ENCODE results near the gene KCNG1. TPM values are rescaled to one million over a fixed set of nuclear protein-coding genes. Genes with fewer than 3 reads are reported as not detected.

The KCNG1 gene
- total and polyA plus RNA-seq, 2 of the 8 experiments (the other 6 are each of a cell fraction or from before 2014, with no cell fraction given) = 16.0 to 18.0 TPM

DNA sequence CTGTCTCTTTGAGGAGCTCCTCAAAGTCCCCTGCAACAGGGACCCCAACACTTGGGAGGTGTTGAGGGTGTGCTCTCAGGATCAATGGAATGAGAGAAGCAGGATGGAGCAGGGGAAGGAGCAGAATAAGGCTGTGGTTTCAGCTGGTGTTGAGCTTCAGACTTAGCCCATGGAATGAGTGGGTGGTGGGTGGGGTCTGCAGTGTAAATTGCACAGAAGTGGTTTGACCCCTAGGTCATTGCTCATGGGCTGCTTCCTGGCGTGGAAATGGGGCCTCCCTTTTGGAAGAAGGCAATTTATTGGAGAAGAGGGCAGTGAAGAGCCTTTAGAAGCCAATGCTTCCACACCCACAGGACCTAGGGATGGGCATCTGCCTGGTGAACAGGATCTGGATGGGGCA is 37.0 kb upstream of the KCNG1 start:
- ChIA-PET POLR2A (ENCODE audit: partially characterized antibody) (no interaction called here), CTCF (ENCODE audit: partially characterized antibody) (interaction anchor here (1.0 to 1.2 kb wide), 3 partner anchors 10 to 36 kb away, joined by 3 to 5 read pairs (median 3); no protein-coding TSS in a partner anchor)
- no peak overlapping the region for H3K56ac ChIP-seq (replicated peaks; ENCODE audit: insufficient read length, low read depth, low read length)
- no peaks in the 10 kb centered on the region for H3K79me1 ChIP-seq (ENCODE audit: low read depth, low read length)
- no peak overlapping the region for H4K5ac ChIP-seq (ENCODE audit: insufficient read length, low read depth, low read length)
- FAIRE-seq (no peak), DNase-seq (ENCODE audit: low read depth in 1 of 2, low spot score in 2 of 2) (no peak)
- H3K23me2 ChIP-seq (ENCODE audit: low read depth, low read length) = no peaks in the 10 kb centered on the region
- no peak overlapping the region for H2BK5ac ChIP-seq (ENCODE audit: low read depth, low read length)
- H3K9ac ChIP-seq (replicated peaks in 1 of 4; ENCODE audit: extremely low read depth in 1 of 4, low read depth in 3 of 4, low read length in 3 of 4) = no peak overlapping the region
- no peak overlapping the region for H2AFZ ChIP-seq (ENCODE audit: low read length)
- peaks cover 2% of the 10 kb centered on the region in 2 experiments; a peak in 2 of 4 replicates for H3K9me3 ChIP-seq (ENCODE audit: insufficient read depth in 2 of 2, low read depth in 1 of 2, low read length in 1 of 2)
- no peaks in the 10 kb centered on the region for H3K4me1 ChIP-seq (replicated peaks in 1 of 4; ENCODE audit: control insufficient read depth in 3 of 4, insufficient read depth in 4 of 4, low read length in 3 of 4)
- H3K18ac ChIP-seq (ENCODE audit: extremely low read depth, low read length) = no peak overlapping the region
- no peak overlapping the region for H2AK5ac ChIP-seq (ENCODE audit: low read depth, low read length)
- H4K20me1 ChIP-seq (replicated peaks in 1 of 2; ENCODE audit: control insufficient read depth in 1 of 2, insufficient read depth in 2 of 2, low read length in 2 of 2) = no peaks in the 10 kb centered on the region
- 93% methylated on average over 1 of the region's 1 CpG; no CpG with 5 or more reads in 1 of the 2 experiments for WGBS, 2 experiments (ENCODE audit: extremely low coverage in 1 of 2, insufficient coverage in 1 of 2, insufficient read length in 1 of 2, insufficient replicate concordance in 2 of 2, low coverage in 1 of 2, low lambda C conversion rate in 2 of 2, missing lambda C conversion rate in 1 of 2)
- no peak overlapping the region for H3K4me3 ChIP-seq (ENCODE audit: extremely low read depth in 1 of 4, insufficient read depth in 2 of 4, low read depth in 3 of 4, low read length in 4 of 4)
- H2BK15ac ChIP-seq (ENCODE audit: low read length) = no peak overlapping the region
- no peak overlapping the region for H4K8ac ChIP-seq (ENCODE audit: extremely low read depth, insufficient read depth, low read length)
- H3K14ac ChIP-seq (ENCODE audit: insufficient read length) = no peak overlapping the region
- no peak overlapping the region for H2BK20ac ChIP-seq (ENCODE audit: low read length)
- TF ChIP-seq BRCA1 (IDR thresholded peaks at IDR 0.05; ENCODE audit: low read depth, low read length) = no peak
- no peak overlapping the region for H2BK120ac ChIP-seq (replicated peaks; ENCODE audit: low read depth, low read length)
- no peaks in the 10 kb centered on the region for H3K27me3 ChIP-seq (replicated peaks in 1 of 4; ENCODE audit: control insufficient read depth in 3 of 4, extremely low read depth in 1 of 4, insufficient read depth in 3 of 4, low read length in 3 of 4)
- H3K4ac ChIP-seq (replicated peaks; ENCODE audit: insufficient read length, low read depth, low read length) = no peak overlapping the region
- H3K36me3 ChIP-seq (ENCODE audit: control insufficient read depth in 2 of 4, insufficient read depth in 4 of 4, low read length in 3 of 4) = no peaks in the 10 kb centered on the region
- H3K27ac ChIP-seq (ENCODE audit: low read depth, low read length) = no peak overlapping the region
- H3K4me2 ChIP-seq (ENCODE audit: insufficient read depth in 1 of 2, low read depth in 2 of 2, low read length in 2 of 2) = no peak overlapping the region
- no peak overlapping the region for H4K91ac ChIP-seq (replicated peaks; ENCODE audit: insufficient read length, low read length)
- H3K23ac ChIP-seq (ENCODE audit: insufficient read length) = no peak overlapping the region
- H3K79me2 ChIP-seq (ENCODE audit: control insufficient read depth in 1 of 2, insufficient read depth in 2 of 2, low read length in 2 of 2) = no peaks in the 10 kb centered on the region
- no peak overlapping the region for H2BK12ac ChIP-seq (ENCODE audit: low read depth, low read length)

All from H1 (cell line).